HEK293 (cell line): ENCODE results near the gene PIEZO1.

Experiments used
- CTCF ChIA-PET: fragments of 350-600 bp; formaldehyde crosslinking; extraction: SDS; loops from one replicate; lab custom pipeline; 2021; ENCODE audit warnings: antibody characterized with exemption; lab: Yijun Ruan, JAX
- POLR2A ChIA-PET: fragments of 300-600 bp; formaldehyde crosslinking; extraction: SDS; loops from one replicate; lab custom pipeline; 2020; ENCODE audit warnings: antibody characterized with exemption, inconsistent platforms; lab: Yijun Ruan, JAX
- H3K27ac ChIP-seq: fragments of 200-500 bp; sonication (Bioruptor generic); 2 replicates; pipeline ENCODE4 v1.5.1; 2014; ENCODE audit warnings: low read depth, low read length, control low read depth, inconsistent platforms; ENCODE audit errors: extremely low read depth
- H3K36me3 ChIP-seq, 2 experiments: fragments of 200-500 bp in 1 of 2; sonication (Bioruptor generic) in 1 of 2; 1 replicate in 1 of 2; 2 replicates in 1 of 2; pipeline ENCODE4 v1.5.1; 2014 to 2017; ENCODE audit warnings: inconsistent platforms in 2 of 2, low read length in 2 of 2; ENCODE audit not compliant: control insufficient read depth in 2 of 2, insufficient read depth in 1 of 2
- H3K4me1 ChIP-seq: fragments of 200-500 bp; sonication (Bioruptor generic); 2 replicates; pipeline ENCODE4 v1.5.1; 2014; ENCODE audit warnings: mild to moderate bottlenecking, low read length, inconsistent platforms; ENCODE audit not compliant: control insufficient read depth, insufficient read depth
- H3K4me3 ChIP-seq: 2 replicates; pipeline ENCODE4 v1.5.1; 2011; ENCODE audit warnings: low read depth, mild to moderate bottlenecking, control low read depth, low read length, moderate library complexity
- H3K9me3 ChIP-seq: fragments of 200-500 bp; sonication (Bioruptor generic); 2 replicates; pipeline ENCODE4 v1.5.1; 2014; ENCODE audit warnings: low read depth, low read length, inconsistent platforms; ENCODE audit not compliant: control insufficient read depth, insufficient read depth
- BCL11A ChIP-seq: fragments of 450-650 bp; formaldehyde crosslinking; IDR thresholded peaks from 2 replicates; pipeline ENCODE4 v1.5.1; 2016; ENCODE audit warnings: low read depth, missing biosample characterization, missing genetic modification characterization
- BCL11B ChIP-seq: fragments of 450-650 bp; formaldehyde crosslinking; IDR thresholded peaks from 2 replicates; pipeline ENCODE4 v1.5.1; 2016; ENCODE audit warnings: low read depth, missing biosample characterization, missing genetic modification characterization
- GFI1B ChIP-seq: fragments of 450-650 bp; formaldehyde crosslinking; IDR thresholded peaks from 2 replicates; pipeline ENCODE4 v1.5.1; 2016; ENCODE audit warnings: missing biosample characterization, missing genetic modification characterization
- GLIS2 ChIP-seq: fragments of 450-650 bp; formaldehyde crosslinking; IDR thresholded peaks from 2 replicates; pipeline ENCODE4 v1.5.1; 2016; ENCODE audit warnings: missing biosample characterization, missing genetic modification characterization
- KLF1 ChIP-seq: fragments of 450-650 bp; formaldehyde crosslinking; IDR thresholded peaks from 2 replicates; pipeline ENCODE4 v1.5.1; 2016; ENCODE audit warnings: missing biosample characterization, missing genetic modification characterization
- KLF8 ChIP-seq: fragments of 450-650 bp; formaldehyde crosslinking; IDR thresholded peaks from 2 replicates; pipeline ENCODE4 v1.5.1; 2016; ENCODE audit warnings: missing biosample characterization, missing genetic modification characterization
- PATZ1 ChIP-seq: fragments of 450-650 bp; formaldehyde crosslinking; IDR thresholded peaks from 2 replicates; pipeline ENCODE4 v1.5.1; 2016; ENCODE audit warnings: missing biosample characterization, missing genetic modification characterization
- REST ChIP-seq: fragments of 450-650 bp; formaldehyde crosslinking; IDR thresholded peaks from 2 replicates; pipeline ENCODE4 v1.5.1; 2016; ENCODE audit warnings: missing biosample characterization, missing genetic modification characterization
- WT1 ChIP-seq: fragments of 450-650 bp; formaldehyde crosslinking; IDR thresholded peaks from 2 replicates; pipeline ENCODE4 v1.5.1; 2016; ENCODE audit warnings: missing biosample characterization, missing genetic modification characterization
- ZNF138 ChIP-seq: fragments of 450-650 bp; formaldehyde crosslinking; IDR thresholded peaks from 2 replicates; pipeline ENCODE4 v1.5.1; 2016; ENCODE audit warnings: missing biosample characterization, missing genetic modification characterization, borderline replicate concordance
- ZNF184 ChIP-seq: fragments of 450-650 bp; IDR thresholded peaks from 2 replicates; pipeline ENCODE4 v1.5.1; 2018; ENCODE audit warnings: missing biosample characterization, mild to moderate bottlenecking, missing genetic modification characterization
- ZNF19 ChIP-seq: fragments of 450-650 bp; formaldehyde crosslinking; IDR thresholded peaks from 2 replicates; pipeline ENCODE4; 2016; ENCODE audit warnings: missing biosample characterization, missing genetic modification characterization, low read depth
- ZNF221 ChIP-seq: fragments of 450-650 bp; formaldehyde crosslinking; IDR thresholded peaks from 2 replicates; pipeline ENCODE4 v1.5.1; 2017; ENCODE audit warnings: missing biosample characterization, missing genetic modification characterization, borderline replicate concordance
- ZNF280C ChIP-seq: fragments of 450-650 bp; formaldehyde crosslinking; IDR thresholded peaks from 2 replicates; pipeline ENCODE4 v1.5.1; 2016; ENCODE audit warnings: missing biosample characterization, missing genetic modification characterization
- ZNF324 ChIP-seq: fragments of 450-650 bp; formaldehyde crosslinking; IDR thresholded peaks from 2 replicates; pipeline ENCODE4 v1.5.1; 2016; ENCODE audit warnings: missing biosample characterization, missing genetic modification characterization
- ZNF37A ChIP-seq: fragments of 450-650 bp; IDR thresholded peaks from 2 replicates; pipeline ENCODE4 v1.5.1; 2018; ENCODE audit warnings: missing biosample characterization, missing genetic modification characterization
- ZNF394 ChIP-seq: fragments of 450-650 bp; formaldehyde crosslinking; IDR thresholded peaks from 2 replicates; pipeline ENCODE4 v1.5.1; 2016; ENCODE audit warnings: missing biosample characterization, missing genetic modification characterization, mild to moderate bottlenecking, moderate library complexity, borderline replicate concordance
- ZNF398 ChIP-seq: fragments of 450-650 bp; formaldehyde crosslinking; IDR thresholded peaks from 2 replicates; pipeline ENCODE4 v1.5.1; 2017; ENCODE audit warnings: missing biosample characterization, missing genetic modification characterization
- ZNF433 ChIP-seq: fragments of 450-650 bp; formaldehyde crosslinking; IDR thresholded peaks from 2 replicates; pipeline ENCODE4 v1.5.1; 2016; ENCODE audit warnings: missing biosample characterization, missing genetic modification characterization, low read depth
- ZNF449 ChIP-seq: fragments of 450-650 bp; formaldehyde crosslinking; IDR thresholded peaks from 2 replicates; pipeline ENCODE4 v1.5.1; 2017; ENCODE audit warnings: missing biosample characterization, mild to moderate bottlenecking, missing genetic modification characterization, moderate library complexity
- ZNF544 ChIP-seq: fragments of 450-650 bp; formaldehyde crosslinking; IDR thresholded peaks from 2 replicates; pipeline ENCODE4 v1.5.0; 2017; ENCODE audit warnings: missing biosample characterization, missing genetic modification characterization
- ZNF600 ChIP-seq: fragments of 450-650 bp; formaldehyde crosslinking; IDR thresholded peaks from 2 replicates; pipeline ENCODE4 v1.5.1; 2016; ENCODE audit warnings: missing biosample characterization, missing genetic modification characterization
- ZNF658 ChIP-seq: fragments of 450-650 bp; formaldehyde crosslinking; IDR thresholded peaks from 2 replicates; pipeline ENCODE4; 2016; ENCODE audit warnings: missing biosample characterization, missing genetic modification characterization
- ZNF664 ChIP-seq: fragments of 450-650 bp; formaldehyde crosslinking; IDR thresholded peaks from 2 replicates; pipeline ENCODE4 v1.5.1; 2016; ENCODE audit warnings: missing biosample characterization, missing genetic modification characterization

PIEZO1 gene

GRCh38 chr16:88807626-88808453, 22.8 kb upstream of the PIEZO1 start (continued):
- TF ChIP-seq REST (tag by site-specific recombination) (no peak), ZNF544 (tag by site-specific recombination) (no peak), ZNF449 (tag by site-specific recombination) (no peak), ZNF398 (tag by site-specific recombination) (no peak), PATZ1 (tag by site-specific recombination) (no peak; the same call in 1 of the 2 replicates), GFI1B (no peak)

GRCh38 chr16:88807142-88807625, 22.2 kb upstream of the PIEZO1 start:
- Histone ChIP-seq H3K4me3 (no peak overlapping the region), H3K27ac (peak overlapping the region; percentile 28; the same call in 1 of the 2 replicates), H3K9me3 (no peaks in the 10 kb centered on the region), H3K4me1 (peaks cover 3% of the 10 kb centered on the region; the same call in 1 of the 2 replicates), H3K36me3 (peaks cover 0 to 70% of the 10 kb centered on the region in 2 experiments; a peak in 1 of 3 replicates)
- CTCF ChIA-PET, result interaction anchor here (1.1 to 1.5 kb wide), 2 partner anchors 23 to 70 kb away, joined by 3 read pairs; no protein-coding TSS in a partner anchor
- POLR2A ChIA-PET, result interaction anchor here (0.6 to 1.5 kb wide), 5 partner anchors 36 to 330 kb away, joined by 3 to 5 read pairs (median 3); no protein-coding TSS in a partner anchor
- TF ChIP-seq ZNF184 (tag by site-specific recombination), result no peak
- TF ChIP-seq ZNF221, result no peak
- TF ChIP-seq ZNF664, result no peak
- TF ChIP-seq KLF1, result peak; percentile 38; the same call in 1 of the 2 replicates
- peak; percentile 4; the same call in 1 of the 2 replicates for TF ChIP-seq BCL11A (tag by site-specific recombination)
- TF ChIP-seq ZNF138 (tag by site-specific recombination), result no peak
- no peak for TF ChIP-seq ZNF433 (tag by site-specific recombination)
- no peak for TF ChIP-seq WT1 (tag by site-specific recombination)
- peak; percentile 50 for TF ChIP-seq KLF8 (tag by site-specific recombination)
- no peak for TF ChIP-seq ZNF37A (tag by site-specific recombination)
- TF ChIP-seq ZNF658 (tag by site-specific recombination), result no peak
- TF ChIP-seq ZNF324, result no peak
- TF ChIP-seq BCL11B (tag by site-specific recombination), result no peak
- TF ChIP-seq ZNF280C (tag by site-specific recombination), result no peak
- TF ChIP-seq GLIS2 (tag by site-specific recombination), result no peak
- no peak for TF ChIP-seq ZNF19 (tag by site-specific recombination)
- peak; percentile 67 for TF ChIP-seq ZNF600 (tag by site-specific recombination)
- TF ChIP-seq ZNF394 (tag by site-specific recombination), result no peak
